OCI-LY1 (cell line): ENCODE measurements around the gene STK4.

Experiments used
- CTCF ChIP-seq: fragments of 200-600 bp; sonication (generic), shearing (Covaris generic); IDR thresholded peaks from 2 replicates; pipeline ENCODE4 v1.5.1; 2017; ENCODE audit warnings: mild to moderate bottlenecking, antibody characterized with exemption, low read length, moderate library complexity, mixed read lengths
- EZH2 ChIP-seq: fragments of 200-600 bp; sonication (generic), shearing (Covaris generic); IDR thresholded peaks from 2 replicates; pipeline ENCODE4 v1.8.0; 2017; ENCODE audit warnings: borderline replicate concordance, mixed run types, mild to moderate bottlenecking, antibody characterized with exemption, low read length, moderate library complexity, mixed read lengths

GRCh38 chr20:44960103-44960852 is 6.0 kb upstream of the STK4 start, which contains the start of gene TOMM34:
- TF ChIP-seq CTCF (no peak), EZH2 (no peak)
